NCI-H1694 treated with DMSO at 0.1 percent for 48 hours (cell line): ENCODE data around the gene SLC6A11.

Source experiments
- DNase-seq: peaks from one replicate; lab custom pipeline; 2025; lab: John Stamatoyannopoulos, UW

SLC6A11 gene

DNA sequence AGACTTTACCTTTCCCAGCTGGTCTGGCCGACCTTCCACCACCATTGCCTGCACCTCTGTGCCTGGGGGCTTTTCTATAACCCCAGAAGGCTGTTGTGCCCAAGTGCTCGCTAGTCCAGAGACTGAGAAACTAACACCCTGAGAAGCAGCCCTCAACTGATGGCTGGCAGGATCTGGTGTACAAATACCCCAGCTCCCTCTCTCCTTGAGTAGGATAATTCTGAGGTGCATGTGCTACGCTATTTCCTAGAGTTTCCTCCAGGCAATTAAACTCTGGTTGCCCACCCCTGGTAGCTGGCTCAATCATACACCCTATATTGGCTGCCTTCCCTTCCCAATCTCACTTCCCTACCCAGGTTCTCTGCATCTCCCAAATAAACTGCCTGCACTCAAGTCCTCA is 165.0 kb downstream of the SLC6A11 start:
- no peak for DNase-seq

DNA sequence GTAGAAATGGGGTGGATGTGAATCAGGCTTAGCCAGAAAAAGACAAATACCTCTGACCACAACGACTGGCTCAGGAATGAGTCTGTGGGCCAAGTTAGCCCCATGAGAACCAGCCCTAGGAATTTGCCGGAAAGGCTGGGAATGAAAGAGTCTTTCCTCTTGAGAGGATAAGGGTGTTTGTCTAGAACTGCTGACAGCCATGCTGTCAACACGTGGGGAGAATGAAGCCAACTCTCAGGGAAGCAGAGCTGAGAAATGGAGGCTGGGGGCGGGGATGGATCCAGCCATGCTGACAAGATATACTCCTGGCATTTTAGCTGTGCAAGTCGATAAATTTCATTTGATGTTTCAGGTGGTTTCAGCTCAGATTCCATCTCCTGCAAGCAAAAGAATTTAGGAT is 165.9 kb downstream of the SLC6A11 start:
- no peak for DNase-seq

DNA sequence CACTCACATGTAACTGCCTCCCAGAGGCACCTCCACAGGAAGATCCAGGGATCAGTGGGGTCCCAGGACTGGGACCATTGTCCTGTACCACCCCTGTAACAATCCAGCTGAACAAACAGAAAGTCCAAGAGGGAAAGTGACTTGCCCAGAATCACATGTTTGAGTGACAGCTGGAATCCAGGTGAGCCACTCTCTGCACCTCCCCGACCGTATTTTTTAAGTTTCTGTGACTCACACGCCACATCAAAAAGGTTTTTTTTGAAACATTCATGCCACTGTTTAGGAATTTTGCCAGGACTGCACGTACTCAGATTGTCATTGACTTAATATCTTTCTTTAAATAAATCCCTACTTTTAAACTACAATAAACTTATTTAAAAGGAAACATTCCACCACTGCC is 166.8 kb downstream of the SLC6A11 start:
- no peak for DNase-seq

DNA sequence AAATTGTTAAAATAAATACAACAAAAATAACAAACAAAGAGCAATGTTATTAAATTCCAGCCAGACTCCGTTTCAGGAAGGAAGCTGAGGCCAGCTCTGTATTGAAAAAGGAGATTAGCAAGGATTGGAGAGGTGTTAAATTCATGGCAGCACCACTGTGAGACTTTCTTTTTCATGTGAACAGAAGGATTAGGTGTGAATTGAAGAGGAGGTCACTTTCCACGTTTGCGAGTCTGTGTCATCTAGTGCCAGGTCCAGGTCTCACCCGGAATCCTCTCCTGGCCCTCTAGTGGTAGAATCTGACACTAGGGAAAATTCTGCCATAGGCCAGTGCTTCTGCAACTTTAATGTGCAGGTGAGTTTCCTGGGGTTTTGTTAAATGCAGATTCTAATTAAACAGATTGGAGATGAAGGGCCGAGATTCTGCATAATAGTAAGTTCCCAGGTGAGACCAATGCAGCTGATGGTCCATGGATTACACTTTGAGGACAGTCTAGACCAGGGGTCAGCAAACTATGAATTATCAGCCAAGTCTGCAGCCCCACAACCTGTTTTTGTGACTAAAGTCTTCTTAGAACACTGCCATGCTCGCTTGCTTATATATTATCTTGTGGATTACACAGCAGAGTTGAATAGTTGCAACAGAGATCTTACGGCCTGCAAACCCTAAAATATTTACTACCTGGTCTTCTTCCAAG is 167.3 kb downstream of the SLC6A11 start:
- DNase-seq, result no peak

DNA sequence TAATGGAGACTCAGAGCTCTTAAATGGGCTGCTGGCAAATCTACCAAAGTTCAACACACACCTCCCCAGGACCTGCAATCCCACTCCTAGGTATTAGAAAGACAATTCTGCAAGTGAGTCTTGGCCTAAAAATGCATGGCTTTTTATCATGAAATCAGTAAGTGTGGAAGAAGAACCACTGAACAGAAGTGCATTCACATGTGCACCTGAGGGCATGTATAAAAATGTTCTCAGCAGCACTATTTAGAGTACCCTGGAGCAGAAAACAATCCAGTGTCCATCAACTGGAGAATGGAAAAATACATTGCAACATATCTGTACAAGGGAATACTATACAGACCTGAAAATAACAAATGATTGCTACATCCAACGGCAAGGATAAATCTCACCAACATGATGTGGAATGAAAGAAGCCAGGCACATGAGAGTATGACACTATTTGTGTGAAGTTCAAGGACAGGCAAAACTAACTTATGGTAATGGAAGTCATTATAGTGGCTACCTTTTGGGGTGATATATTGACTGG is 168.4 kb downstream of the SLC6A11 start:
- no peak for DNase-seq

DNA sequence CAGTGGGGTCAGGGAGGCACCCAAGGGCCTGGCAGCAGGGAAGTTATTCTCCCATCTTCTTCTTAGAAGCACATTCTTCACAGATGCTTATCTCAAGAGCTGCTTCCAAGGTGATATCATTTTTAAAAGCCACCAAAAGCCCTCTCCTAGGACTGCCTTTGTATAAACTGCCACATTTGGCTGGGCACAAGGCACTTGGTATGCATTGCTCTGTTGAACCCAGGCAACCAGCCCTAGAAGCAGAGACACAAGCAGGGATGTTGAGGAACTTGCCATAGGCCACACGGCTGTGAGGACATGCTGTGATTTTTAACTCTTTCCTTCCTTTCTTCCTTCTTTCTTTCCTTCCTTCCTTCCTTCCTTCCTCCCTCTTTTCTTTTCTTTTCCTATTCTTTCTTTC is 169.2 kb downstream of the SLC6A11 start:
- no peak for DNase-seq

DNA sequence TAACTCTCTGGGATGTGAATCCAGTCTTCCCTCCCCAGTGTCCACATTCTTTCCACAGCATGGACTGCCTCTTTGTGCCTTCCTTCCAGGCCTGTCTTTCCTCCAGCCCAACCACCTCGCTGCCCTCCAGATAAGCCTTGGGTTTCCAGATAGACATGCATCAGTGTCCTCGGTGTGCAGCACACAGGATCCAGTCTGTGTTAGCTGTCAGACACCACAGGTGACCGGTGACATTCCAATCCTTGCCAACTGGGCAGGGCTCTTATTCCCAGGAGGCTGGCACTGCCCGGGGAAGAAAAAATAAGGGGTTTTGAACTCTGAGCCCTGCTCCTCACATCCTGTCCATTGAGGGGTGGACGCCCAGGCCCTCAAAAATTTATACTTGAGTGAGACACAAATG is 170.6 kb downstream of the SLC6A11 start:
- no peak for DNase-seq

DNA sequence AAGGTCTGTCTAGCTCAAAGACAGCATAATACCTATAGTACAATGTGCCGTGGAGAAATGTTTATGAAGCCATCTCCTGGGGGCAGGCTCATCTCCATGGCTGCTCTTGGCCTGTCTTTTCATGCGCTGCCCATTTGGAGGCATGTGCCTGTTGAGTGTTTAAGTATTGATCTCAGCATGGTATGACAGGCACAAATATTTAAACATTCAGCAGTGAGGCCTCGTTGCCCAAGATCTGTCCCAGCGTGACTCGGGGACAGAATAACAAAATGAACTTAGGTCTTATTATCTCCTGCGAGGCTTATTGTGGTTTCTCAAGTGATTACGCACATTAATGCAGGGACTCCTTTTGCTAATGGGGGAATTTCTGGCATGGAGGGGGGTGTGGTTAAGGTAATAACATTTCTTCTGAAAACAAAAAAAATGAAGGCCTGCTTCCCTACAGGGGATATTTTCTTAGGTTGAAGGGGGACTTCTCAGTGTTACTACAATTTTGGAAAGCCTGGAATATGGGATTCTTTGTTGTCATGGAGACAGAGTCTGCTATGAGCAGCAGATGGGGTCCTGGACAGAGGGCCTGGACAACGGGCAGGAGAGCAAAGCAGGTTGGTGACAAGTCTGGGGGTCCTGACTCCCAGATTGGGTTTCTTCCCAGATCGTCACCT is 172.1 kb downstream of the SLC6A11 start:
- no peak for DNase-seq

DNA sequence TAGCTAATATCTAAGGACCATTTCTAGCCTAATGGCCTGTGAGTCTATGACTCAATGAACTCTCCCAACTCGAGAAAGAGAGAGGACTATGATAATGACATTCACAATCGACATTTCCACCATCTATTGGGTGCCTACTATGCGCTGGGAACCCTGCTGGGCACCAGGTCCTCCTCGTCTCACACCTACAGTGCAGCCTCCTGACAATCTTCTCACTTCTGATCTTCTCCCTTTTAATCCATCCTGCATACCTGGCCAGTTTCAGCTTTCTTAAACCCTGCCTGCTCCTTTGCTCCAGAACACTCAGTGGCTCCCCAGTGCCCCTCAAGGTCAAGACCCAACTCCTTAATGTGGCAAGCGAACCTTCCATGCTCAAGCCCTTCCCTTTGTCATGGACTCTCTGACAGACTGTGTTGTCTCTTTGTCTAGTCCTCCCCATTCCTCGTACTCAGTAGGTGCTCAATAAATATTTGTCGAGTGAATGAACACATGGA is 173.0 kb downstream of the SLC6A11 start:
- DNase-seq, result no peak
